Measurements from ENCODE around the gene MAP3K5. TPM values are rescaled to one million over a fixed set of nuclear protein-coding genes. Genes with fewer than 3 reads are reported as not detected.

MAP3K5 gene
- total RNA-seq, 4 donors from 2014 or later, result 19.4 to 36.1 (median 21.1) TPM

- H3K27me3 ChIP-seq, result no peaks in the 10 kb centered on the region
- 23% methylated on average over 10 of the region's 16 CpGs for WGBS
- no peak for DNase-seq (ENCODE audit: low spot score in 2 of 2)
- H3K4me3 ChIP-seq, result no peak overlapping the region
- H3K36me3 ChIP-seq, result no peaks in the 10 kb centered on the region
- no peaks in the 10 kb centered on the region for H3K9me3 ChIP-seq
- no peak overlapping the region for H3K27ac ChIP-seq
- TF ChIP-seq CTCF (IDR thresholded peaks at IDR 0.05) (peak; percentile 2 to 32), POLR2A (IDR thresholded peaks at IDR 0.05) (no peak)
- peaks cover 14% of the 10 kb centered on the region for H3K4me1 ChIP-seq
Observed at GRCh38 chr6:136526196-136526930, 265.9 kb downstream of the MAP3K5 start.

- 37% methylated on average over 8 of the region's 8 CpGs for WGBS
- TF ChIP-seq POLR2A (IDR thresholded peaks at IDR 0.05) (no peak), EP300 (IDR thresholded peaks at IDR 0.05) (no peak), POLR2AphosphoS5 (IDR thresholded peaks at IDR 0.05) (no peak), CTCF (IDR thresholded peaks at IDR 0.05) (no peak)
Observed at GRCh38 chr6:136525586-136526195, 266.6 kb downstream of the MAP3K5 start.

GRCh38 chr6:136524936-136525413, 267.3 kb downstream of the MAP3K5 start:
- no peak overlapping the region for H3K27ac ChIP-seq
- no peaks in the 10 kb centered on the region for H3K9me3 ChIP-seq
- peaks cover 14% of the 10 kb centered on the region for H3K4me1 ChIP-seq
- 71% methylated on average over 2 of the region's 2 CpGs for WGBS
- no peak overlapping the region for H3K4me3 ChIP-seq
- TF ChIP-seq POLR2AphosphoS5 (IDR thresholded peaks at IDR 0.05), result no peak
- TF ChIP-seq POLR2A (IDR thresholded peaks at IDR 0.05), result no peak
- no peak for TF ChIP-seq EP300 (IDR thresholded peaks at IDR 0.05)
- no peak for TF ChIP-seq CTCF (IDR thresholded peaks at IDR 0.05)
- no peaks in the 10 kb centered on the region for H3K36me3 ChIP-seq
- no peak for DNase-seq (ENCODE audit: low spot score in 2 of 2)
- no peaks in the 10 kb centered on the region for H3K27me3 ChIP-seq

More at GRCh38 chr6:136525586-136526195, 266.6 kb downstream of the MAP3K5 start:
- no peaks in the 10 kb centered on the region for H3K27me3 ChIP-seq
- H3K4me3 ChIP-seq, result no peak overlapping the region
- H3K36me3 ChIP-seq, result no peaks in the 10 kb centered on the region
- no peak overlapping the region for H3K27ac ChIP-seq
- H3K9me3 ChIP-seq, result no peaks in the 10 kb centered on the region
- H3K4me1 ChIP-seq, result peaks cover 14% of the 10 kb centered on the region
- no peak for DNase-seq (ENCODE audit: low spot score in 2 of 2)

GRCh38 chr6:136524339-136524935, 267.8 kb downstream of the MAP3K5 start:
- Histone ChIP-seq H3K36me3 (no peaks in the 10 kb centered on the region), H3K4me1 (peaks cover 14% of the 10 kb centered on the region), H3K27me3 (no peaks in the 10 kb centered on the region), H3K4me3 (no peak overlapping the region), H3K9me3 (no peaks in the 10 kb centered on the region), H3K27ac (no peak overlapping the region)
- TF ChIP-seq CTCF (IDR thresholded peaks at IDR 0.05) (no peak), EP300 (IDR thresholded peaks at IDR 0.05) (no peak), POLR2A (IDR thresholded peaks at IDR 0.05) (no peak), POLR2AphosphoS5 (IDR thresholded peaks at IDR 0.05) (no peak)
- whole genome bisulfite sequencing, result 62% methylated on average over 2 of the region's 2 CpGs
- DNase-seq (ENCODE audit: low spot score in 2 of 2), result no peak

GRCh38 chr6:136523196-136523595, 269.1 kb downstream of the MAP3K5 start:
- TF ChIP-seq POLR2AphosphoS5 (IDR thresholded peaks at IDR 0.05), result no peak
- TF ChIP-seq POLR2A (IDR thresholded peaks at IDR 0.05), result no peak
- TF ChIP-seq CTCF (IDR thresholded peaks at IDR 0.05), result no peak
- TF ChIP-seq EP300 (IDR thresholded peaks at IDR 0.05), result no peak
- no peak overlapping the region for H3K27ac ChIP-seq
- H3K4me1 ChIP-seq, result peaks cover 14% of the 10 kb centered on the region
- DNase-seq (ENCODE audit: low spot score in 2 of 2), result no peak
- no peaks in the 10 kb centered on the region for H3K9me3 ChIP-seq
- 96% methylated on average over 4 of the region's 4 CpGs for WGBS
- H3K27me3 ChIP-seq, result no peaks in the 10 kb centered on the region
- H3K36me3 ChIP-seq, result no peaks in the 10 kb centered on the region
- H3K4me3 ChIP-seq, result no peak overlapping the region

All from suprapubic skin (tissue), 4 donors.